T-helper 17 cell (primary cell): ENCODE measurements around the gene NTRK1. TPM values are rescaled to one million over a fixed set of nuclear protein-coding genes. Genes with fewer than 3 reads are reported as not detected.
A peak's percentile ranks its signal among the peaks of the same experiment; 100 is the strongest.

ENCODE experiments used
- ATAC-seq: fragments of 150-1000 bp; cut with Tn5 transposase; 2 replicates; pipeline ENCODE4 v1.10.0; 2021; ENCODE audit warnings: mild to moderate bottlenecking, moderate library complexity
- DNase-seq, 3 donors: peaks; one replicate each; pipeline versions ENCODE4 v3.0.0 to v3.0.0-alpha.2; 2020 to 2021
- H3K9me3 ChIP-seq: one replicate; pipeline ENCODE4 v1.7.0; 2013; ENCODE audit warnings: low read length, mild to moderate bottlenecking; ENCODE audit not compliant: control insufficient read depth, poor library complexity, severe bottlenecking
- H3K27ac Mint-ChIP-seq: one replicate; pipeline ENCODE4 v1.8.0; 2022; ENCODE audit warnings: mild to moderate bottlenecking, moderate library complexity, mixed read lengths
- H3K27me3 Mint-ChIP-seq: one replicate; pipeline ENCODE4 v1.8.0; 2022; ENCODE audit warnings: mixed read lengths
- H3K36me3 Mint-ChIP-seq: one replicate; pipeline ENCODE4 v1.8.0; 2022; ENCODE audit warnings: low read depth, mixed read lengths
- H3K4me1 Mint-ChIP-seq: one replicate; pipeline ENCODE4 v1.8.0; 2022; ENCODE audit warnings: mild to moderate bottlenecking, mixed read lengths
- H3K4me3 Mint-ChIP-seq: one replicate; pipeline ENCODE4 v1.8.0; 2022; ENCODE audit warnings: mild to moderate bottlenecking, moderate library complexity, mixed read lengths
- total RNA-seq, 4 donors: library from RNA in 2 of 4; stranded (reverse) in 2 of 4; gene quantifications; one replicate each; pipeline ENCODE4 v1.2.3 and lab custom pipeline; 2022 to 2026

Gene NTRK1
- total RNA-seq, 2 donors from 2014 or later = 0.34 to 0.67 TPM

- Mint-ChIP-seq H3K27ac (no peak overlapping the region), H3K36me3 (peaks cover 6% of the 10 kb centered on the region), H3K27me3 (peaks cover 49% of the 10 kb centered on the region), H3K4me1 (peaks cover 15% of the 10 kb centered on the region), H3K4me3 (no peak overlapping the region)
- no peaks in the 10 kb centered on the region for H3K9me3 ChIP-seq
- no peak for ATAC-seq
- no peak for DNase-seq
These were observed 41.6 kb downstream of the NTRK1 start for GRCh38 chr1:156901966-156902915.

- no peak for ATAC-seq
- Mint-ChIP-seq H3K4me1 (peaks cover 9% of the 10 kb centered on the region), H3K27me3 (peaks cover 40% of the 10 kb centered on the region), H3K36me3 (peaks cover 5% of the 10 kb centered on the region), H3K4me3 (no peak overlapping the region), H3K27ac (no peak overlapping the region)
- DNase-seq = no peak
- H3K9me3 ChIP-seq = no peaks in the 10 kb centered on the region
These were observed 42.8 kb downstream of the NTRK1 start for GRCh38 chr1:156903328-156904091.

- H3K4me1 Mint-ChIP-seq = peaks cover 7% of the 10 kb centered on the region
- no peak overlapping the region for H3K27ac Mint-ChIP-seq
- H3K4me3 Mint-ChIP-seq = no peak overlapping the region
- no peaks in the 10 kb centered on the region for H3K9me3 ChIP-seq
- DNase-seq (no peak), ATAC-seq (no peak)
- peaks cover 3% of the 10 kb centered on the region for H3K36me3 Mint-ChIP-seq
- peaks cover 36% of the 10 kb centered on the region for H3K27me3 Mint-ChIP-seq
These were observed 43.7 kb downstream of the NTRK1 start for GRCh38 chr1:156904187-156904959.

- Mint-ChIP-seq H3K4me1 (peaks cover 7% of the 10 kb centered on the region), H3K36me3 (peaks cover 3% of the 10 kb centered on the region), H3K4me3 (no peak overlapping the region), H3K27me3 (peaks cover 36% of the 10 kb centered on the region), H3K27ac (no peak overlapping the region)
- DNase-seq (no peak), ATAC-seq (no peak)
- no peaks in the 10 kb centered on the region for H3K9me3 ChIP-seq
These were observed 44.5 kb downstream of the NTRK1 start for GRCh38 chr1:156905176-156905575.

GRCh38 chr1:156905651-156906050 lies 45.0 kb downstream of the NTRK1 start:
- no peaks in the 10 kb centered on the region for H3K9me3 ChIP-seq
- peaks cover 3% of the 10 kb centered on the region for H3K36me3 Mint-ChIP-seq
- ATAC-seq = no peak
- H3K4me1 Mint-ChIP-seq = peaks cover 9% of the 10 kb centered on the region
- peaks cover 40% of the 10 kb centered on the region for H3K27me3 Mint-ChIP-seq
- no peak overlapping the region for H3K4me3 Mint-ChIP-seq
- DNase-seq = no peak
- no peak overlapping the region for H3K27ac Mint-ChIP-seq

- Mint-ChIP-seq H3K27me3 (peaks cover 43% of the 10 kb centered on the region), H3K4me3 (no peak overlapping the region), H3K27ac (no peak overlapping the region), H3K4me1 (peaks cover 9% of the 10 kb centered on the region), H3K36me3 (peaks cover 3% of the 10 kb centered on the region)
- DNase-seq (no peak), ATAC-seq (no peak)
- H3K9me3 ChIP-seq = no peaks in the 10 kb centered on the region
These were observed 45.7 kb downstream of the NTRK1 start for GRCh38 chr1:156906206-156906906.

GRCh38 chr1:156908541-156908940 lies 47.9 kb downstream of the NTRK1 start:
- no peaks in the 10 kb centered on the region for H3K9me3 ChIP-seq
- H3K4me3 Mint-ChIP-seq = no peak overlapping the region
- DNase-seq (no peak), ATAC-seq (no peak)
- H3K27me3 Mint-ChIP-seq = peaks cover 43% of the 10 kb centered on the region
- H3K27ac Mint-ChIP-seq = no peak overlapping the region
- H3K4me1 Mint-ChIP-seq = peaks cover 9% of the 10 kb centered on the region
- H3K36me3 Mint-ChIP-seq = peaks cover 3% of the 10 kb centered on the region

- ATAC-seq (no peak), DNase-seq (no peak)
- Mint-ChIP-seq H3K36me3 (peaks cover 3% of the 10 kb centered on the region), H3K4me1 (peaks cover 9% of the 10 kb centered on the region), H3K27ac (no peak overlapping the region), H3K4me3 (no peak overlapping the region), H3K27me3 (peaks cover 47% of the 10 kb centered on the region)
- no peaks in the 10 kb centered on the region for H3K9me3 ChIP-seq
These were observed 48.3 kb downstream of the NTRK1 start for GRCh38 chr1:156908955-156909354.

GRCh38 chr1:156909671-156910070 lies 49.0 kb downstream of the NTRK1 start:
- peaks cover 3% of the 10 kb centered on the region for H3K36me3 Mint-ChIP-seq

GRCh38 chr1:156910309-156910782 lies 49.7 kb downstream of the NTRK1 start:
- DNase-seq (peak; percentile 49 to 60 (median 56)), ATAC-seq (peak; percentile 79)
- no peaks in the 10 kb centered on the region for H3K9me3 ChIP-seq
- Mint-ChIP-seq H3K4me3 (no peak overlapping the region), H3K4me1 (peaks cover 10% of the 10 kb centered on the region), H3K27me3 (peaks cover 60% of the 10 kb centered on the region), H3K27ac (no peak overlapping the region), H3K36me3 (peaks cover 3% of the 10 kb centered on the region)

More at GRCh38 chr1:156909671-156910070, 49.0 kb downstream of the NTRK1 start:
- Mint-ChIP-seq H3K27me3 (peaks cover 54% of the 10 kb centered on the region), H3K4me1 (peaks cover 9% of the 10 kb centered on the region), H3K4me3 (no peak overlapping the region), H3K27ac (no peak overlapping the region)
- no peak for DNase-seq
- no peaks in the 10 kb centered on the region for H3K9me3 ChIP-seq
- ATAC-seq = no peak

- Mint-ChIP-seq H3K4me3 (no peak overlapping the region), H3K27ac (no peak overlapping the region), H3K4me1 (peaks cover 8% of the 10 kb centered on the region), H3K36me3 (peaks cover 3% of the 10 kb centered on the region), H3K27me3 (peaks cover 64% of the 10 kb centered on the region)
- no peak for ATAC-seq
- no peak for DNase-seq
- H3K9me3 ChIP-seq = no peaks in the 10 kb centered on the region
These were observed 51.1 kb downstream of the NTRK1 start for GRCh38 chr1:156911577-156912298.

GRCh38 chr1:156912310-156912709 lies 51.6 kb downstream of the NTRK1 start:
- H3K4me3 Mint-ChIP-seq = no peak overlapping the region
- H3K9me3 ChIP-seq = no peaks in the 10 kb centered on the region
- ATAC-seq = no peak
- H3K27ac Mint-ChIP-seq = no peak overlapping the region
- peaks cover 4% of the 10 kb centered on the region for H3K4me1 Mint-ChIP-seq
- no peaks in the 10 kb centered on the region for H3K36me3 Mint-ChIP-seq
- DNase-seq = no peak
- H3K27me3 Mint-ChIP-seq = peaks cover 64% of the 10 kb centered on the region
